ENCODE results near the gene NRTN.

DNA sequence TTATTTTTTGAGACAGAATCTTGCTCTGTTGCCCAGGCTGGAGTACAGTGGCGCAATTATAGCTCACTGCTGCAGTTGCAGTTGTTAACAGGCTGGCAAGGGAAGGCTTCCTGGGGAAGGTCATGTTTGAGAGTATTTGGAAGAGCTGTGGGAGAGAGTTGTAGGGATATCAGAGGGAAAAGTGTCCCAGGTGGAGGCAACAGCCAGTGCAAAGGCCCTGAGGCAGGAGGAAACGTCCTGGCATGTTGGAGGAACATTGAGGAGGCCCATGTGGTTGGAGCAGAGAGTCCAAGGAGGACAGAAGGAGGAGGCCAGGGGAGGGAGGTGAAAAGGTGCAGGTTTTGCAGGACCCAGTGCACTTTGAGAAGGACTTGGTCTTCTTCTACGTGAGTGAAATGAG, 11.7 kb upstream of the NRTN start:
- TF ChIP-seq, protein P1, sequence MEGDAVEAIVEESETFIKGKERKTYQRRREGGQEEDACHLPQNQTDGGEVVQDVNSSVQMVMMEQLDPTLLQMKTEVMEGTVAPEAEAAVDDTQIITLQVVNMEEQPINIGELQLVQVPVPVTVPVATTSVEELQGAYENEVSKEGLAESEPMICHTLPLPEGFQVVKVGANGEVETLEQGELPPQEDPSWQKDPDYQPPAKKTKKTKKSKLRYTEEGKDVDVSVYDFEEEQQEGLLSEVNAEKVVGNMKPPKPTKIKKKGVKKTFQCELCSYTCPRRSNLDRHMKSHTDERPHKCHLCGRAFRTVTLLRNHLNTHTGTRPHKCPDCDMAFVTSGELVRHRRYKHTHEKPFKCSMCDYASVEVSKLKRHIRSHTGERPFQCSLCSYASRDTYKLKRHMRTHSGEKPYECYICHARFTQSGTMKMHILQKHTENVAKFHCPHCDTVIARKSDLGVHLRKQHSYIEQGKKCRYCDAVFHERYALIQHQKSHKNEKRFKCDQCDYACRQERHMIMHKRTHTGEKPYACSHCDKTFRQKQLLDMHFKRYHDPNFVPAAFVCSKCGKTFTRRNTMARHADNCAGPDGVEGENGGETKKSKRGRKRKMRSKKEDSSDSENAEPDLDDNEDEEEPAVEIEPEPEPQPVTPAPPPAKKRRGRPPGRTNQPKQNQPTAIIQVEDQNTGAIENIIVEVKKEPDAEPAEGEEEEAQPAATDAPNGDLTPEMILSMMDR (IDR thresholded peaks at IDR 0.05) = no peak
- TF ChIP-seq POLR2A (IDR thresholded peaks at IDR 0.05) (no peak), EP300 (IDR thresholded peaks at IDR 0.05) (no peak)
